PC-9 (cell line): ENCODE data around the gene AP4S1.
"Not testable (repeated sequence)": the region's sequence is repeated elsewhere in the genome, so short reads cannot be mapped to it uniquely, and the experiment has no call there.

Experiments
- CTCF ChIP-seq: fragments of 200-600 bp; sonication (generic); conservative IDR thresholded peaks from 2 replicates; pipeline ENCODE4 v1.6.1; 2017; ENCODE audit warnings: mixed run types, antibody characterized with exemption, mild to moderate bottlenecking, moderate library complexity
- EZH2 ChIP-seq: fragments of 200-600 bp; sonication (generic); IDR thresholded peaks from 2 replicates; pipeline ENCODE4 v1.8.0; 2017; ENCODE audit warnings: antibody characterized with exemption, low read depth

GRCh38 chr14:30980106-30980704 is 45.2 kb upstream of the AP4S1 start:
- peak; percentile 67 for TF ChIP-seq CTCF
- not testable (repeated sequence) for TF ChIP-seq EZH2
